ENCODE measurements around the gene SNTG2.

DNA sequence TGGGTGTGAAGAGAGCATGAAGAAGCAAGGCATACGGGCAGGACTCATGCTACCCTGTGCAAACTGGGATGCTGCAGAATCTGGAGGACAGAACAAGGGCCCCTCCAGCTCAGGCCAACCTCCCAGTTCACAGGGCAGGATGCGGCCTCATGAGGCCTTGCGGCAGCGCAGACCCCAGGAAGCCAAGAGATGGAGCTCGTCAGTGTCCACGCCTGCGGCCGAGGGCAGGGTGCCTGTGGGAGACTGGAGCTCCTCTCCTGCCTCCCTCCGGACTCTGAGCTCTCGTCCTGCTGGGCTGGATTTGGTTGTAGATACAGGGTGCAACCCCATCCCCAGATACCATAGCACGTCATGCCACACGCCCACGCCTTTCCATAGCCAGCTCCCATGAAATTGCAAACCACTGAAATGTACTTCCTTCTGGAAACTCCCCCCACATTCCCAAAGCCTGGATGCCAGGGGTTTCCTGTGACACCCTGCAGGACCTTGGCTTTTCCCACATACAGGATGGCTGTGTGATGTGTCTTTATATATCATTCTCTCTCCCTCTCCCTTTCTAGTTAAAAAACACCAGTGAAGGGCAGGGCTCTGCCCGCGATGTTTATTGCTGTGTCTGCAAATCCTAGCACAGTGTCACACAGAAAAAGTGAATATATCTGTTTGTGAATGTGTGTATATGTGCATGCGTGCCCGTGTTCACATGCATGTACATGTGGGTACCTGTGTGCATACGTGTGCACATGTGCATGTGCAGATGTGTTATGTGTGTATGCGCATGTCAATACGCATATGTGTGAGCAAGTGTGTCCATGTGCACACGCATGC is 12.3 kb upstream of the SNTG2 start:
- TF ChIP-seq, protein P1, sequence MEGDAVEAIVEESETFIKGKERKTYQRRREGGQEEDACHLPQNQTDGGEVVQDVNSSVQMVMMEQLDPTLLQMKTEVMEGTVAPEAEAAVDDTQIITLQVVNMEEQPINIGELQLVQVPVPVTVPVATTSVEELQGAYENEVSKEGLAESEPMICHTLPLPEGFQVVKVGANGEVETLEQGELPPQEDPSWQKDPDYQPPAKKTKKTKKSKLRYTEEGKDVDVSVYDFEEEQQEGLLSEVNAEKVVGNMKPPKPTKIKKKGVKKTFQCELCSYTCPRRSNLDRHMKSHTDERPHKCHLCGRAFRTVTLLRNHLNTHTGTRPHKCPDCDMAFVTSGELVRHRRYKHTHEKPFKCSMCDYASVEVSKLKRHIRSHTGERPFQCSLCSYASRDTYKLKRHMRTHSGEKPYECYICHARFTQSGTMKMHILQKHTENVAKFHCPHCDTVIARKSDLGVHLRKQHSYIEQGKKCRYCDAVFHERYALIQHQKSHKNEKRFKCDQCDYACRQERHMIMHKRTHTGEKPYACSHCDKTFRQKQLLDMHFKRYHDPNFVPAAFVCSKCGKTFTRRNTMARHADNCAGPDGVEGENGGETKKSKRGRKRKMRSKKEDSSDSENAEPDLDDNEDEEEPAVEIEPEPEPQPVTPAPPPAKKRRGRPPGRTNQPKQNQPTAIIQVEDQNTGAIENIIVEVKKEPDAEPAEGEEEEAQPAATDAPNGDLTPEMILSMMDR (IDR thresholded peaks at IDR 0.05), result no peak
- TF ChIP-seq POLR2A (IDR thresholded peaks at IDR 0.05), result no peak

All from prostate gland (tissue), 2 donors.